ENCODE data around the gene MAP4K4.

MAP4K4 gene

DNA sequence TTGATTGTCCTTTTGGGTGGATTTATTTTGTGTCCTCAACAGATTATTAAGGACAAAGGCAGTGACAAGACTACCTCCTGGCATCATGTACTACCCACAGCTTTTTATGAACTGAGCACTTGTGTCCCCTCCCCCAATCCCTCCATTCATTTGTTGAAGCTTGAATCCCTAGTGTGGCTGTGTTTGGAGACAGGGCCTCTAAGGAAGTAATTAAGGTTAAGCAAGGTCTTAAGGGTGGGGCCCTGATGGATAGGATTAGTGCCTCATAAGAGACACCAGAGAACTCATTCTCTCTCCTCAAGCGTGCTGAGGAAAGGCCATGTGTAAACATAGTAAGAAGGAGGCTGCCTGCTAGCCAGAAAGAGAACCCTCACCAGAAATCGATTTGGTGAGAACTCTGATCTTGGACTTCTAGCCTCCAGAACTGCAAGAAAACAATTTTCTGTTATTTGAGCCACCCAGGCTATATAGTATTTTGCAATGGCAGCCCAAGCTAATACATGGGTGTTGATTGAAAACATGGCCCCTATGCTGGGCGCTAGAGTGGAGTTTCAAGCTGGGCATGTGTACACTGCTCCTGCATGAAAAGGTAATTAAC is 3.4 kb upstream of the MAP4K4 start:
- no peak for DNase-seq

GRCh38 chr2:101696272-101697123 is 1.0 kb upstream of the MAP4K4 start:
- no peak for DNase-seq

DNA sequence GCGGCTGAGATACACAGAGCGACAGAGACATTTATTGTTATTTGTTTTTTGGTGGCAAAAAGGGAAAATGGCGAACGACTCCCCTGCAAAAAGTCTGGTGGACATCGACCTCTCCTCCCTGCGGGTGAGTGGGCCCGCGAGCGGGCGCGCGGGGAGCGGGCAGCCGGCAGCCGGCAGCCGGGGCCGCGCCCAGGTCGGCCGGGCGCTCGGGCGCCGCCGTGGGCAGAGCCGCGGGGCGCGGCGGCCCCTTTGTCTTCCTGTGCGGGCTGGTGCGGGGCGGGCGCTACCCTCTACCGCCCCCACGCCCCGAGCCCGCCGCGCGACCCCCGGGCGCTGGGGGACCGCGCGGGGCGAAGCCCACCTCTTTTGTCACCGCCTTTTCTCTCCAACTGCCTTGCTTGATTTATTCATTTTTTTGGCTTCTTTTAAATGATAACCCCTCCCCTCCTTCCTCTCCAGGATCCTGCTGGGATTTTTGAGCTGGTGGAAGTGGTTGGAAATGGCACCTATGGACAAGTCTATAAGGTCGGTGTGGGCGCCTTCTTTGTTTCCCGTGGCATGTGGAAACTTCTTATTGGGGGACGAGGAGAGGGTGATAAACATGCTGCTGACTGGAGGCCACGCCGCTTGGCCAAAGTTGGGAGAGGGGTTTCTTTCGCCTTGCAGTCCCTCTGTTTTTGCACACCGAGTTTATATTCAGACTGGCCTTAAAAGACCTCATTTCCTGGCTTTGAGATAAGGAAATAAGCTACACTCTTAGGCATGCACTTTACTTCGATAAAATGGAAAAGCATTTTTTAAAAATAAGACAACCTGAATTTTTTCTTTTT is 722 bp downstream of the MAP4K4 start:
- peak; percentile 37 for DNase-seq

GRCh38 chr2:101698844-101699754 is 1.6 kb downstream of the MAP4K4 start:
- DNase-seq = peak; percentile 38

DNA sequence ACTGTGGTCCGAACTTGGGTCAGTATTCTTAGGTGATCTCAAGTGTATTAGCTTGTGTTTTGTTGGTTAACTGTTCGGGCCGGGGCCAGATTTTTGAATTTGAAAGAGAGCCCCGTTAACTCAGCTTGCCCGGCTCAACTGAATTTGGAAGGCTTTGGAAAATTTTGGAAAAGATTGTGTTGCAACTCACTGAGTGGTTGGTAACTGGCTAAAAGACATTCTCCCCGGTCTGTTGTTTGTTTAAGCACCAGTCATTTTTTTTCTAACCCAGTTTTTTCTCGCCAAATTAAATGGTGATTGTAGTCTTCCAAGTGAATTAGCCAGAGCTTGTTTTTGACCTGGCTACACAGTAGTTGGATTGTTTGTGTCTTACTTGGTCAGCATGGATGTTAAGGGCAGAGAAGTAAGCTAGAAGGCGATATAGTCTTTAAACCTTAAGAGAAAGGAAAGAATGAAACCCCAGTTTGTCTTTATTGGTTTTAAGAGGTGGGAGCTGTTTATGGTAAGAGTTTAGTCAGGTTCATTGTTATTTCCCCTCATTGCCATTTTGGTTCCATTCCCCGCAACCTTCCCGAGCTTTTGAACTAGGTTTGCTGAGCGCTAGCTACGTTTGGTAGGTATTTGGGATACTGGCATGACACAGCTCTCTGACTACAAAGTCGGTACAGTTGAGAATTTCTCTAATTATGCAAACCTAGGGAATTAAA is 2.4 kb downstream of the MAP4K4 start:
- DNase-seq = no peak

DNA sequence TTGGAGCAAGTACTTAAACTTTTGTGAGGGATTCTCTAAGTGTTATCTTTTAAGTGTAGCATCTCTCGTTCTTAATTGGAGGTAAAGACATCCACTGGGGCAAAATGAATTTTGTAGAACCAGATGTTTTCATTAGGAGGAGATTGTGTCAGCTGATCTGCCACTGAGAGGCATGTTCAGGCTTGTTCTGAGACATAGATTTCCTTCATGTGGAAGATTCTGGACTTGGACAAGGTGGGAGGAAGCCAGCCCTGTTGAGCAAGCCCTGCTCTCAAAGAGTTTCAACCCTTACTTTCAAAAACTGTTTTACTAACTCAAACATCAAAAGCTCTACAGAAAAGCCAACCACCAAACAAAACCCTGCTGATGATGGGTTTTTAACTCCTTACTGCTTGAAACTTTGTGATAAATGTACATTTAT is 6.5 kb downstream of the MAP4K4 start:
- peak; percentile 37 for DNase-seq

DNA sequence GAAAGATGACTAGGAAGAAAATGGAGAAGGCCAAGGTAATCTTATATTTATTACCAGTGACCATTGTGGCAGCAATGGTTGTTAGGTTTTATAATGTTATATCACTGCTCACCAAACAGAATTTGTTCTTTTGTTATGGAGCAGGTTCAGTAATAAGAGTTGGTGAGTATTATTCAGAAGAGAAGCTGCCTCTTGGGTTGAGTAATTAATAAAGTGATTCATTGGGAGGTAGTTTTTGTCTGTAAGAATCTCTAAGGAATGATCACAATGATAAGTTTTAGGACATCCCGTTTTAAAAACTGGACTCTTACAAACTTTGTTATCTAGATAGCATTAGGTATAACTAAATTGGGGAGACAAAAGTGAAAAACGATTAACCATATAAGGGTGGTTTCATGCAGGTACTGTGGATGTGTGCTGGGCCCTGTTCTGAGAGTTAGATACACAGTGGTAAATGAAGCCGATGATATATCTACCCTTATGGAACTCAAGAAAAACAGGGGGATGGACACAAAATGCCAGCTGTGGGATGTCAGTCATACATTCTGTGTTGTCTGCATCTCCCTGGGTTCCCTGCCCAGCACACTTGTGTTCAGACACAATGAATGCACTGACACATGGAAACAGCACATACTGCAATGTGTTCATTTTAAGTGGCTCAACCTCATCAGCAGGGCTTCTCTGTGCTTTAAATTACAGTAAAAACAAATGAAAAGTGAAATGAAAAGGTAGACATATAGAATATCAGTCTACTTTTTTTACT is 7.5 kb downstream of the MAP4K4 start:
- DNase-seq = no peak

DNA sequence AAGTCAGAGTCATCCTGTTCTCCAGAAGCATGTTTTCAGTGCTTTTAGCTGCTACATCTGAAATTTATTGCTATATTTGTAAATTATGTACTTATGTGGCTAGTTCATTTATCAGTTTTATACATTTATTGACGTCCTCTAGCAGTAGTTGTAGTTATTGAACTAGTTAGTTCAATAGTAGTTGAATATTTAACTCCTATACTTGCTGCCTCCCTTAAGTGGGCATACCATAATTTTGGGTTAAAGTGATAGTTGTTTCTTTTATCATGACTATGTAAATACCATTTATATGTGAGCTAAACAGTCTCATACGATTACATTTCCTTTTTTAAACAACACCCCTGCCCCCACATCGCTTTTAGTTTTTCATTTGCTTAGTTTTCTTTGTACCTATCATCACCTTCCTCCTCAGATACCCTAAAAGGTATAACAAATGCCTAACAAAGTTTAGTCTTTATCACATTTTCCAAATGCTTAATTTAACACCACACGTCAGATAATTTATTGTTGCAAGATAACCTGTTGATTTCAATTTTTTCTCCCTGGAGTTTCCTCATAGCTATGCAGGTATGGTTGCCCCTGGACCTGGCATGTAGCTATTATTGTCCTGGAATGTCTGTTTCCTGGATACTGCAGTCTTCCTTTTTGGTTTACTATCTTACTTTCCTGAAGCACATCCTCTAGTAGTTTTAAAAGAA is 8.8 kb downstream of the MAP4K4 start:
- no peak for DNase-seq

GRCh38 chr2:101706819-101707177 is 9.3 kb downstream of the MAP4K4 start:
- DNase-seq = peak; percentile 68

DNA sequence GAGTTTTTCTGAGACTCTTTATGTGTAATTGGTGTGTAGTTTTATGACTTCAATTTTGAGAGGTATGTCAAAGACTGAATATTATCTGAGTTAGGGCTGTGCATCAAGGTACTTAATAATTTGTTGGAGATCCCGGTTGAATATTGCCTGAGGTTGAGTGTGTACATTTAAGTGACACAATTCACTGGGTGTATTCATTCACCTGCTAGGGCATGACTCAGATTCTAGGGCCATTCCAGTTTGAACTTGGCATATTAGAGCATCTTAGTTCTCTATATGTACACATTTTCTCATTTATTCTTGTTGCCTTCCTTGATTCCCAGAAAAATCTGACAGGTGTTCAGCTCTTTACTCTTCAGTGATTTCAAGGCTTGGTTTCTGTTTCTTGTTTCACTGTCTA is 12.5 kb downstream of the MAP4K4 start:
- no peak for DNase-seq

DNA sequence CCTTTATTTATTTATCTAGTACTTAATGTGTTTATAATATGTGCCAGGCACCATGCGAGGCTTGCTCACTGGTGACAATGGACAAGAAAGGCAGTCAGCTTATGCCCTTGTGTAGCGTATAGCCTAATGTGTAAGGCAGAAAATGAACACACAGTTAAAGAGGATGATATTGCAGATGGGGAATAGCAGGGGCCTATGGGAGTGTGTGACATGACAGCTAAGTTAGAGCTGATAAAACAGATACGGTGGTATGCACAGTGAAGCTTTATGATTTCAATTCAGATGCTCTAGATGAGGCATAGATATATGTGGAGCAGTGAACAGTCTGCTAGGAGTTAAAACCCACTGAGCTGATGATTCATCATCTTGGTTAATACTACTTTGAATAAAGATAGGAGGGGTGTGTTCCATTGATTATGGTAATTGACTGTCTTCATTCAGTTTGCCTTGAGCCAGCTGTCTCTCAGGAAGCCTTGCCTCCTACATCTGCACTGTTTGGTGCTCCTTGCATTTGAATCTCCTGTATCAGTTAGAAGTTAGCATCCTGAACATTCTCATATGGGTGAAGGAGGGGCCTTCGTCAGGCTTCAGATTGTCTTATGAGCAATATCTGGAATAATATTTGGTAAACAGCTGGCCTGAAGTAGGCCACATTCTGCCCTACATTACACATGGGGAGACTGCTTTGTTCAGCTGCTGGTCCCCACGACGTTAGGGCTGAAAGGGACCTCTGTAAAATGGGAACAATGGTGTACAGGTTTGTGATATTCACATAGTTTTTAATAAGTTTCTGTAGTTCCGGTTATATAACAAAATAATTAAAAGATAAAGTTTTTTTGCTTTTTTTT is 13.2 kb downstream of the MAP4K4 start:
- peak; percentile 40 for DNase-seq

GRCh38 chr2:101714118-101714517 is 16.6 kb downstream of the MAP4K4 start:
- no peak for DNase-seq

- DNase-seq = peak; percentile 75
Measured at GRCh38 chr2:101717071-101717845, 19.8 kb downstream of the MAP4K4 start.

- no peak for DNase-seq
Measured at GRCh38 chr2:101718479-101718878, 21.0 kb downstream of the MAP4K4 start.

DNA sequence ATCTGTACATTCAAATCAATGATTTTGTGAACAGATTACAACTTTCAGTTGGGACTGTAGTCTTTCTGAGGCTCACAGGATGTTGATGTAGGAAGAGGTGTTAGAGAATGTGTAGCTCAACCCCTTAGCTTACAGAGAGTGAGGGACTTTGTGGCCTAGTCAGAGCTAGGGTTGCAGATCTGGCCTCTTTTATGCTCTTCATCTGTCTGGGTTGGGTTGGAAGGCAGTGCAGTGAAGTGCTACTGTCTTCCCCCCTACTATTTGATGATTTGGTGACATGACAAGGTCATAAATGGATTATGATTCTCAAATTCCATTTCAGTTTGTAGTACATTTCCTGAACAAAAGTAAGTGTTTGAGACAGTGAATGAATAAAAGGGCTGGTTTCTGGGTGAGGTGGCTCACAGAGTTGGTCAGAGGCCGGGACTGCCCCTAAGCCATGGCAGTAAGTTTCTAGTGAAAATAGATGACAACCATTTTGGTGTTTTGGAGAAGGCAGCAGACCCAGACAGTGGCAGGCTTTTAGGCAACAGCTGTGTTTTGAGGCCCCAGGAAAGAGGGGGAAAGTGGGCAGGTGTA is 21.6 kb downstream of the MAP4K4 start:
- DNase-seq = peak; percentile 62

GRCh38 chr2:101720732-101721131 is 23.2 kb downstream of the MAP4K4 start:
- no peak for DNase-seq

DNA sequence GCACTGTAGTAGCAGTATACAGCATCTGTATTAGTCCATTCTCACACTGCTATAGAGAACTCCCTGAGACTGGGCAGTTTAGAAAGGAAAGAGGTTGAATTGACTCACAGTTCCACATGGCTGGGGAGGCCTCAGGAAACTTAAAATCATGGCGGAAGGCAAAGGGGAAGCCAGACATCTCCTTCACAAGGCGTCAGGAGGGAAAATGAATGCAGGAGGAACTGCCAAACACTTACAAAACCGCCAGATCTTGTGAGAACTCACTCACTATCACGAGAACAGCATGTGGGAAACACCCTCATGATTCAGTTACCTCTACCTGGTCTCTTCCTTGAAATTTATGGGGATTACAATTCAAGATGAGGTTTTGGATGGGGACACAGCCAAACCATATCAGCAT is 25.4 kb downstream of the MAP4K4 start:
- no peak for DNase-seq
